CMK (cell line): ENCODE results near the gene NLRP10.
"Not testable (repeated sequence)": the region's sequence is repeated elsewhere in the genome, so short reads cannot be mapped to it uniquely, and the experiment has no call there.

Experiments
- DNase-seq: peaks from one replicate; pipeline ENCODE4 v3.0.0-alpha.2; 2010; ENCODE audit warnings: low read depth

The NLRP10 gene, protein sequence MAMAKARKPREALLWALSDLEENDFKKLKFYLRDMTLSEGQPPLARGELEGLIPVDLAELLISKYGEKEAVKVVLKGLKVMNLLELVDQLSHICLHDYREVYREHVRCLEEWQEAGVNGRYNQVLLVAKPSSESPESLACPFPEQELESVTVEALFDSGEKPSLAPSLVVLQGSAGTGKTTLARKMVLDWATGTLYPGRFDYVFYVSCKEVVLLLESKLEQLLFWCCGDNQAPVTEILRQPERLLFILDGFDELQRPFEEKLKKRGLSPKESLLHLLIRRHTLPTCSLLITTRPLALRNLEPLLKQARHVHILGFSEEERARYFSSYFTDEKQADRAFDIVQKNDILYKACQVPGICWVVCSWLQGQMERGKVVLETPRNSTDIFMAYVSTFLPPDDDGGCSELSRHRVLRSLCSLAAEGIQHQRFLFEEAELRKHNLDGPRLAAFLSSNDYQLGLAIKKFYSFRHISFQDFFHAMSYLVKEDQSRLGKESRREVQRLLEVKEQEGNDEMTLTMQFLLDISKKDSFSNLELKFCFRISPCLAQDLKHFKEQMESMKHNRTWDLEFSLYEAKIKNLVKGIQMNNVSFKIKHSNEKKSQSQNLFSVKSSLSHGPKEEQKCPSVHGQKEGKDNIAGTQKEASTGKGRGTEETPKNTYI

DNA sequence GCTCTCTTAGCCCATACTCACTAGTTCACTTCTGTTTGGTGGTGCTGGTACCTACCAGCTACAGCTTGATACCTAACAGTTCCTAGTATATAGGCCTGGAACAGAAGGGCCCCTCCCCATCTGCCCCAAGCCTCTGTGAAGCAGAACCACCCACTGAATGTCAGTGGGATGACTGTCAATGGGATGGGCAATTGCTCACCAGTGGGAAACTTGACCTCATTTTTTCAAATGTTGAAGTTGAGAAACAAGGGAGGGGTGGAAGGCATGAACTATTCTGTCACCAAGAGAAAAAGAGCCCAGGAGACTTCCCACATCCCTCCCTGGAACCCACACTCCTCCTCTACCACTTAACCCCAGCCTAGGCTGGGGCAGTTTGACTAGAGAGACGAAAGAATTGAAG, at the start of gene NLRP10:
NLRP10 (minus strand) TSS at position 62 of the 400 bp plus-strand sequence. CDS start 1,952 bp downstream, outside the sequence.
- DNase-seq, result no peak

DNA sequence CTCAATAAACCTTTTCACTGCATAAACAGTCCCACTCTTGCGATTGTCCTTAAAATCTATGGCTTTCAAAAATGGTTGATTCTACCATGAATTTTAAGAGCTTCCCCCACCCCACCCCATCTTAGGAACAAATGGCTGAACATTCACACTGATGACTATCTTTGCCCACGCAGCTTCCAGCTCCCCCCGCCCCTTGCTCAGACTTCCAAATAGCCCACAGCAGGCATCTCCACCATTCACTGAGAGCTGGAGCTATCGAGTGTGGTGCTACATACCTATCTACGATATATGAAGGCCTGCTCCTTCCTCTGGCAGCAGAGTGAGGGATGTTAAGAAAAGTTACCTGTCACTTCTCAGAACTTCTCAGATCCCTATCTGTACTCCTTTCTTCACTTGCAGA, 48.6 kb upstream of the NLRP10 start:
- DNase-seq, result no peak

DNA sequence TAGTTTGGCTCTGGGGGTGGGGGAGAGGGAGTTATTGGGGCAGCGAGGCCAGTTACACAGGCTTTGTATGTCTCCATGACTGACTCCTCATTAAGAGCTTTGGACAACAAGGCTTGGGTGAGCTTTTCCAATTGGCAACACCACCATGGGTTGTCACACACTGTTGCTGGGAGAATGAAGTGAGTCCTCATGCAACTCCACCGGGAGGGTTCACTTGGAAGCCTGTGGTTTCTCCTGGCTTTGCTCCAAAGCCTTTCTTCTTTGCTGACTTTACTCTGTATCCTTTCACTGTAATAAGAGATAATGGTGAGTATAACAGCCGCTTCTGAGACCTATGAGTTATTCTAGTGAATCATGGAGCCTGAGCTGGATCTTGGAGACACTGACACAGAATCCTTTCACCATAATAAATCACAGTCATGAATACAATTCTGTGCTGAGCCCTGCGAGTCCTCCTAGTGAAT, 46.8 kb upstream of the NLRP10 start:
- DNase-seq, result no peak

DNA sequence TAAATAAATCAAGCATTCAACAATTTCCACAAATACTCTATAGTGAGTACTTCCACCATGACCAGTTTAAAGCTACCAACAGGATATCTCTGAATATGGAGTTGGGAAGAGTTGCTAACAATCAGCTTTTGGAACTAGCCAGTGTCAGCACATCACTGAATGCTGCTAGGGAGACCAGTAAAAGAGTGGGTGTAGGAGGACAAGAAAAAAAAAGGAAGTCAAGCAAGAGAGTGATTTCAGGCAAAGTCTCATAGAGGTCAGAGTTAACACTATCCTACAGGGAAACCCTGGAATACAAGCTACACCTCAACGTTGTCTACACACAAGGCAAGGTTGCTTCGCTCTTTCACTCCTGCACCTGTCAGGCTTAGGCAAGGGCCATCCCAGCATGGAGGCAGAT, 46.1 kb upstream of the NLRP10 start:
- no peak for DNase-seq

GRCh38 chr11:8009856-8010255, 44.6 kb upstream of the NLRP10 start:
- no peak for DNase-seq

DNA sequence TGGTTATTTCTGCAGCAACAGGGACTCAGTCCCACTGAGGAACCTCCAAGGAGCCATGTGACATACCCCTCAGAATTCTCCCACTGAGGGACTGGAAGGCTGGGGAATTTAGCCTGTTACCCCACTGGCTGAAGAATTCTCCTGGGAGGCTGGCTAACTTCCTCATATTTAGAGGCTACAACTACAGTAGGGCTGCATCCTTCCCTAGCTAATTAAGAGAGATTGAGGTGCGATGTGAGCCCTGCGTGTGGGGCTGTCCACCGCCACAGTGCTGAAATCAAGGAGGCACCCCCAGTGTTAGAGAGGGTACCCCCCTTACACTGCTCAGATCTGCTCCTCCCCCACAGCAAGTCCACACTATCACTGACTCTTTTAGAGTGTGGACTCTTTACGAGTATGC, 43.0 kb upstream of the NLRP10 start:
- no peak for DNase-seq

GRCh38 chr11:8006349-8006977, 41.2 kb upstream of the NLRP10 start:
- peak; percentile 25 for DNase-seq

DNA sequence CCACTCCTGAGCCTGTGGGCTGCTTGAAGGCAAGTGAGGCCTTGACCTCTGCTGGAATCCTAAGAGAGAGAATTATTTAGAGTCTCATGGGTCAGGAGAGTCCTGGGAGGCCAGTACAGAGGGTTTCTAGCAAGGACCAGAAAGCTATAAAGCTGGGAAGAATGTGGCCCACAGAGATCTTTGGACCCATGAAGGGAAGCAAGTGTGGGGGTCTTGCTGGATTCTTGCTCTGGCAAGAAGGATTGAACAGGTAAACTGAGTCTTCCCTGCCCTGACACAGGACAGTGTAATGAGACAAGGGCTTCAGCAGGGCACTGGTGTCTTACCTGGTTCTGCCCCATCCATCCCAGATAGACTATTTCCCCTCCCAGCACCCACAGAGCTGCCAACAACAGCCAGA, 40.3 kb upstream of the NLRP10 start:
- no peak for DNase-seq

DNA sequence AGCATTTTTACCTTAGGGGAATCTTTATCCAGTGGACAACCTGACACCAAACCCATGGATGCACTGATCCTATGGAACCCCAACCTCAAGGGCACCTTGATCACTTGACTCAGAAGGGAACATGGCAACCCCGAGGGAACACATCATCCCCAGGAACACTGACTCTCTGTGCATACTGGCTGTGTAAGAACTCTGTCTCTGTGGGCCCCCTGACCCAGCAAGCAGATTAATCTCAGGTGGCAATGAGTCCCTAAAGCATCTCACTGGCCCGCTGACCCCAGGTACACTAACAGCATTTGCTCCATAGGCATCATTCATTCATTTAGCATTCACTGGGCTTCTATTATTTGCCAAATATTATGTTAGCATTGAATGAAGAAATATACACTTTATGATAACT, 38.8 kb upstream of the NLRP10 start:
- DNase-seq, result no peak

- DNase-seq, result no peak
Measured at GRCh38 chr11:8003187-8003586, 37.9 kb upstream of the NLRP10 start.

DNA sequence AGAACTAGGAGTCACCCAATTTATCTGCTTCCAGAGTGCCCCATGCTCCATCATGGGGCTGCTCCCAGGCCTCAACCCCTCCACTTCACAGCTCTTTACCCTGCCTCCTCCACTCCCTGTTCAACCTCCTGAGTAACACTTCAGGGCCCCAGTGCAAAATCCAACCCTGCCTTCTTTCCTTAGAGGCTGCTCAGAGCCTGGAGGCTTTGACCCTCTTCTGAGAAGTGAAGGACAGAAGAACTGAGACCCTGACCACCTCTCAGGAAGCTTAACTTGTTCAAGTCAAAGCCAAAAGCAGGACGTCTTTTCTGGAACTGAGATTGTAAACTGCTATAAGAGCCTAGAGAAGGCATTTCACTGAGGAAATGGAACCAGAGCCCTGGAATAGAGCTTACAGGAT, 37.4 kb upstream of the NLRP10 start:
- no peak for DNase-seq

DNA sequence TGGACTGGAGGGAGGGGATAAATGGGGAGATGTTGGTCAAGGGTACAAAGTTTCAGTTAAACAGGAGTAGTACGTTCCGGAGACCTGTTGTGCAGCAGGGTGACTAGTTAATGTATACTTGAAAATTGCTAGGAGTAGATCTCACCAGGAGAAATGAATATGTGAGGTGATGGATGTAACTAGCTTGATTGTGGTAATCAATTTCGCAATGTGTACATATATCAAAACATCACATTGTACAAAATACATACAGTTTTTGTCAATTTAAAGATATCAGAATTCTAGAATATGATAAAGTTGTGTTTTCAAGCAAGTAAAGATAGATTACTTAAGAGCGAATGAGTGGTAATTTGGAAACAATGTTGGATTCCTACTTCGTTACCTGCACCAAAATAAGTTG, 35.1 kb upstream of the NLRP10 start:
- DNase-seq, result no peak

DNA sequence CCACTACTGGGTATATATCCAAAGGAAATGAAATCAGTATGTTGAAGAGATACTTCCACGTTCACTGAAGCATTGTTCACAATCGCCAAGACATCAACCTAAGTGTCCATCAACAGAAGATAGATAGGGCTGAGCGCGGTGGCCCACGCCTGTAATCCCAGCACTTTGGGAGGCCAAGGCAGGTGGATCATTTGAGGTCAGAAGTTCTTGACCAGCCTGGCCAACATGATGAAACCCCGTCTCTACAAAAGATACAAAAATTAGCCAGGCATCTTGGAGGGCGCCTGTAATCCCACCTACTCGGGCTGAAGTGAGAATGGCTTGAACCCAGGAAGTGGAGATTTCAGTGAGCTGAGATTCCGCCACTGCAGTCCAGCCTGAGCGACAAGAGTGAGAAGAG, 34.5 kb upstream of the NLRP10 start:
- no peak for DNase-seq

DNA sequence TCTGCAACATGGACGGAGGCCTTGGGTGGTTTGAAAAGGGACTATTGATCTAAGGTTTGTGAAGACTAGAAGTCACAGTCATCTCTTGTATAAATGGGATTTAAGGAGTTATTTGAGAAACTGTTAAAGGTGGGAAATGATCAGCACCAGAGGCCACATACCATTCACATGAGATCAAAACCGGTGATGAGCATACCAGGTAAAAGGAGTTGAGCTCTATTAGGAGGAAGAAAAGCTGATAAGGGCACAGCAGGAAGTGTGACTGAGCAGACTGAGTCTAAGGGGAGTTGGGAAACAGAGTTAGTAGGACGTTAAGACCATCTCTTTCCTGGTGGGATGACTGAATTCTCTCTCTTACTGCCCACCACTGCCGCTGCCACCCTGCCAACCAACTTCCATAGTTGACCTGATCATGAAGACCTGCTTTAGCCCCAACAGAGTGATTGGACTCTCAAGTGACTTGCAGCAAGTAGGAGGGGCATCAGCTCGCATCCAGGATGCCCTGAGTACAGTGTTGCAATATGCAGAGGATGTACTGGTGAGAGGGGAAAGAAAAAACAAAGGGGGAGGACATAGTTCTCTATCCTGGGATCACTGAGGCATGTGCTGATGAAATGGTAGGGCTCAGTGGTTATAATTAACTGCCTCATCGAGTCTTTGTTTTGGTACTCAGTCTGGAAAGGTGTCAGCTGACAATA, 29.5 kb upstream of the NLRP10 start:
- no peak for DNase-seq

- DNase-seq, result not testable (repeated sequence)
Measured at GRCh38 chr11:7987560-7987883, 22.3 kb upstream of the NLRP10 start.

DNA sequence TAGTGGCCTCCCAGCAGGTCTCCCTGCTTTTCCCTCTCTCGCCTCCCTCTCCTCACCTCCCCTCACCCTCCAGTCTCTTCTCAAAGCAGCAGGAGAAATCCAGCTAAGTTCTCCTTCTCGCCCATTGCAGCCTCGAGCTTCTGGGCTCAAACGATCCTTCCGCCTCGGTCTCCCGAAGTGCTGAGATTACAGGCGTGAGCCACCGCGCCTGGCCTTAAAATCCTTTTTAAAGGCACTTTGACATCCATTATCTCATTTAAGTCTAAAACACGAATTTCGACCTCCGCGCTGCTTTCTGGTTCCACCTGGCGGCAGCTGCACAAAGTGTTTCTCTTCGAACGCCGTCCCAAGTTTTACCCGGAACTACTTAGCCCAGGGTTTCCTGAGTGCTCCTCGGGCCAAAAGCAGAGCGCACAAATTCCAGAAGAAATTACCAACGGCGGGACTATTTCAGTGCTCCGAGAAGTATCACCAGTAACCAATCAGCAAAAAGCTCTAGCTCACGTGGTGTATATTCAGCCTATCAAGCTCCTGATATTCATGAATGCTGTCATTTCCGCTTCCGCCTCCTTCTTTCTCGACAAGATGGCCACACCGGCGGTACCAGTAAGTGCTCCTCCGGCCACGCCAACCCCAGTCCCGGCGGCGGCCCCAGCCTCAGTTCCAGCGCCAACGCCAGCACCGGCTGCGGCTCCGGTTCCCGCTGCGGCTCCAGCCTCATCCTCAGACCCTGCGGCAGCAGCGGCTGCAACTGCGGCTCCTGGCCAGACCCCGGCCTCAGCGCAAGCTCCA, 21.7 kb upstream of the NLRP10 start, which contains the start of gene EIF3F:
EIF3F (plus strand) TSS at position 570 of the 792 bp plus-strand sequence; CDS start at position 586, 16 bp downstream.
- DNase-seq, result peak; percentile 99

DNA sequence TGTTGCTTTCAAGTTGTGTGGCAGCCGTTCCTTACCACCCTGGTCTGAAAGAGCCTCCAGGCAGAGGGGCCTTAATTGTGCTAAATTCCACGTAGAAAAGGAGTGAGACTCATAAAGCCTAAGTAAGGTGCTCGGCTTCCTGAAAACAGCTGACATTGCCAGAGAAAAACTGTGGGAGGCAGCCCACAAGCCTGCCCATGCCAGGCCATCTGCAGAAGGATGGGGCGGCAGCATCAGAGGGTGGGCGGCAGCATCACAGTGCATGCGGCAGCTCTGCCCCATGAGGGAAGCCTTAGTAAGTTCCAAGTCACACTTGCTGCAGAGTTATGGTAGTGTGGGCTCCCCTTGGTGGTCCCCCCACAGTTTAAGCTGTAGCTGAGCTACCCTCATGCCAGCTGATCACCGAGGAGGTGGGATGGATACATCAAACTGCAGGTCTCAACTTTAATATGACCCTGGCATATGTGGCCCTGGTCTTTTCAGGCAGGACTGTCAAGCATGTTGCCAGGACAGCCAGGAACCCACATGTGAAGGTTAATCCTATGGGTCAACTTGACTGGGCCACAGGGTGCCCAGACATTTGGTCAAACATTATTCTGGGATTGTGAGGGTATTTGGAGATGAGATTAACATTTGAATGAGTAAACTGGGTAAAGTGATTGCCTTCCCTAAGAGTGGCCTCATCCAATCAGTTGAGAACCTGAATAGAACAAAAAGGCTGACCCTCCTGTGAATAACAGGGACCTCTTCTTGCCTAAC, 18.8 kb upstream of the NLRP10 start:
- DNase-seq, result no peak

DNA sequence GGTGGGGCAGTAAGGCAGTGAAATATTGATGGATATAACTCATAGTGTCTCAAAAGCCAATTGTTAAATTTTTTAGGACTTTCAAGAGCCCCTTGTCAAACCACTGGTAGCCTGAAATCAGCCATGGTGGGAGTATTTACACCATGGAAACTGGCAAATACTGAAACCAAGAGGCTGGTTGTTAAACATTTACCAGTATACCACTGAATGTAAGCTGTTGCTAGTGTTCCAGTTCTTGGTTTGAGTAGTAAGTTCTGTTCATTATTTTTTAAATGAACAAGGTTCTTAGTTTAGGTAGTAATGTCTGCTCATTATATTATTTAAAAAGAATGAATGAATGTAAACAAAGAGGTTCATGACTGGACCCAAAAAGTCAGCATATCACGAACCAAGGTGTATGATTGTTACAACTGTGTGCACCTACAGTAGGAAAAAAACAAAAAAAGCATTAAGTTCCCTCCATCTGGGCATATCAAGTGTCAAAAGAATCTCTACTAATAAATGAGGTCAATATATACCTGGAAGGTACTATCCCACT, 17.4 kb upstream of the NLRP10 start:
- DNase-seq, result no peak

- no peak for DNase-seq
Measured at GRCh38 chr11:7981619-7982157, 16.4 kb upstream of the NLRP10 start.

DNA sequence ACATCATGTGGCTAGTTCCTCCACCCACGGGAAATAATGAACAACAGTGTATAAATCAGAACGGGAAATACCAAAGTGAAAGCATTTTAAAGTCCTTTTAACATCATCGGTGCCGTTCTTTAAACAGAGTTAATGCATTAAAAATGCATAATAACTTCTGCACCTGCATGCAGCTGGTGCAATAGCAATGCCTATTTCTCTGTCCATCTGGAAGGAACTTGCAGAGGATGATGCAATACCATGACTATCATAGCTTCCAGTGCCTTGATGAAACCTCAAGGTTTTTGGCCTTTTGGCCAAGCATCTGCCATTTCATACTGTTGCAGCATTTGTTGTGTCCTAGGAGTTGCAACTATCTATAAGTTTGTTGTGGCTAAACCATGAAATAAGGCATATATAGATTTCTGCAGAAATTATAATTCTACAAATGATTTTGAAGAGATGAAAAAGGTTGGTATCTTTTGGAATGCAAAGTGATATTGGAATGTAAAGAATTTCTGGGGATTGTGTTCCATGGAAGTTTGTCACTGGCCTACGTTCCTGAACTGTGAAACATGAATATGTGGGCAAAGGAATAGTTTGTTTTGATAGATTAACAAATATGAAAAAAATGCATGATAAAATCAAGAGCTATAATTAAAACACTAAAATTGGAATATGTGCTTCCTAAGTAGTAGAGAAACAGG, 12.1 kb upstream of the NLRP10 start:
- DNase-seq, result no peak
